ENCODE data around the gene ULK1. TPM values are rescaled to one million over a fixed set of nuclear protein-coding genes. Genes with fewer than 3 reads are reported as not detected.

The ULK1 gene
- total and polyA plus RNA-seq, 2 experiments from 2014 or later = 8.4 to 33.8 TPM

GRCh38 chr12:131919051-131919347 lies 24.6 kb downstream of the ULK1 start (continued):
- no peak for TF ChIP-seq JUNB (IDR thresholded peaks at IDR 0.05; ENCODE audit: unreplicated experiment)
- no peak for TF ChIP-seq STAT1 (IDR thresholded peaks at IDR 0.05; ENCODE audit: unreplicated experiment)
- no peak for TF ChIP-seq EZH2 (IDR thresholded peaks at IDR 0.05; ENCODE audit: low read depth, unreplicated experiment)
- no peak for TF ChIP-seq NANOG (IDR thresholded peaks at IDR 0.05; ENCODE audit: borderline replicate concordance)
- no peak for TF ChIP-seq REST (IDR thresholded peaks at IDR 0.05; ENCODE audit: unreplicated experiment)
- no peak for TF ChIP-seq ETS1 (IDR thresholded peaks at IDR 0.05)
- no peak for TF ChIP-seq POLR2AphosphoS5 (IDR thresholded peaks at IDR 0.05; ENCODE audit: low read depth)
- TF ChIP-seq EZH2phosphoT487 (IDR thresholded peaks at IDR 0.05; ENCODE audit: unreplicated experiment) = no peak

GRCh38 chr12:131919366-131920156 lies 25.1 kb downstream of the ULK1 start:
- Histone ChIP-seq H2AFZ (no peak overlapping the region), H3K27me3 (ENCODE audit: insufficient read depth) (no peaks in the 10 kb centered on the region), H3K4me1 (ENCODE audit: insufficient read depth) (no peaks in the 10 kb centered on the region), H3K36me3 (ENCODE audit: insufficient read depth) (no peaks in the 10 kb centered on the region), H3K27ac (ENCODE audit: low read depth) (no peak overlapping the region), H3K79me2 (replicated peaks; ENCODE audit: insufficient read depth) (no peaks in the 10 kb centered on the region), H3K4me3 (no peak overlapping the region), H3K9me2 (ENCODE audit: insufficient read depth) (no peaks in the 10 kb centered on the region), H3F3A (replicated peaks; ENCODE audit: low read depth) (0 out of 2 replicates have a peak, but pooled peaks cover 4% of the 10 kb centered on the region), H4K20me1 (replicated peaks; ENCODE audit: insufficient read depth) (0 out of 2 replicates have a peak, but pooled peaks cover 9% of the 10 kb centered on the region), H3K4me2 (no peak overlapping the region)
- TF ChIP-seq NANOG (IDR thresholded peaks at IDR 0.05; ENCODE audit: borderline replicate concordance) (no peak), EZH2phosphoT487 (IDR thresholded peaks at IDR 0.05; ENCODE audit: unreplicated experiment) (no peak), ETS1 (IDR thresholded peaks at IDR 0.05) (no peak), ZNF331 (CRISPR knock-in tag; IDR thresholded peaks at IDR 0.05; ENCODE audit: low read depth) (no peak), STAT1 (IDR thresholded peaks at IDR 0.05; ENCODE audit: unreplicated experiment) (no peak), JUNB (IDR thresholded peaks at IDR 0.05; ENCODE audit: unreplicated experiment) (no peak), CTCF (conservative IDR thresholded peaks at IDR 0.05; ENCODE audit: low read depth in 2 of 2) (no peak), POLR2AphosphoS5 (IDR thresholded peaks at IDR 0.05; ENCODE audit: low read depth) (no peak), CREB1 (CRISPR knock-in tag; IDR thresholded peaks at IDR 0.05; ENCODE audit: low read depth) (no peak), REST (IDR thresholded peaks at IDR 0.05; ENCODE audit: unreplicated experiment) (no peak), EZH2 (IDR thresholded peaks at IDR 0.05; ENCODE audit: low read depth, unreplicated experiment) (no peak)
- ATAC-seq (no peak), DNase-seq (ENCODE audit: low spot score) (no peak)
- peaks cover 17% of the 10 kb centered on the region; the same call in 2 of the 3 replicates for H3K36me3 Mint-ChIP-seq (ENCODE audit: low read depth)
- H3K4me1 Mint-ChIP-seq = no peaks in the 10 kb centered on the region; the same call in 2 of the 3 replicates
- no peaks in the 10 kb centered on the region for H3K9me3 Mint-ChIP-seq
- no peak overlapping the region for H3K4me3 Mint-ChIP-seq
- H3K27ac Mint-ChIP-seq = no peak overlapping the region
- H3K27me3 Mint-ChIP-seq (ENCODE audit: insufficient read depth, low read depth, poor library complexity) = peaks cover 7% of the 10 kb centered on the region
